ENCODE results near the gene FZR1. TPM values are rescaled to one million over a fixed set of nuclear protein-coding genes. Genes with fewer than 3 reads are reported as not detected.
A peak's percentile ranks its signal among the peaks of the same experiment; 100 is the strongest.

Gene FZR1
- total RNA-seq, 1 experiment from 2014 or later = 59.1 TPM

DNA sequence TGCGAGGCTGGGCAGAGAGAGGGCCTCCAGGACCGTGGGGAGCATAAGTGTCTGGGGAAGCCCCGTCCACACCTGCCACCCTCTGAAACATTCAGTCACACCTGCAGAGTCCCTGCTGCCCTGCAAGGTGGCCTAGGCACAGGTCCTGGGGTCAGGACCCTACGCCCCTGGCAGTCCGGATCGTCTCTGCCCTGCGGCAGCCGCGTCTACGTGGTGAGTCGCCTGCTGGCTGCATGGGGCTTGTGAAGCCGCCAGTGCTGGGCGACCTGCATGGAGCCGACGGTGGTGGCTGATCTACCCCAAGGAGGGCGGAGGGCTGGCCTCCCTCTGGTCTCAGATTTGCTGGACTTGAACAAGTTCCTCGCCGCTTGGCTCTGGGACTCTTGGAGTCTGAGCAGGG lies 13.0 kb downstream of the FZR1 start:
- TF ChIP-seq, protein P1, sequence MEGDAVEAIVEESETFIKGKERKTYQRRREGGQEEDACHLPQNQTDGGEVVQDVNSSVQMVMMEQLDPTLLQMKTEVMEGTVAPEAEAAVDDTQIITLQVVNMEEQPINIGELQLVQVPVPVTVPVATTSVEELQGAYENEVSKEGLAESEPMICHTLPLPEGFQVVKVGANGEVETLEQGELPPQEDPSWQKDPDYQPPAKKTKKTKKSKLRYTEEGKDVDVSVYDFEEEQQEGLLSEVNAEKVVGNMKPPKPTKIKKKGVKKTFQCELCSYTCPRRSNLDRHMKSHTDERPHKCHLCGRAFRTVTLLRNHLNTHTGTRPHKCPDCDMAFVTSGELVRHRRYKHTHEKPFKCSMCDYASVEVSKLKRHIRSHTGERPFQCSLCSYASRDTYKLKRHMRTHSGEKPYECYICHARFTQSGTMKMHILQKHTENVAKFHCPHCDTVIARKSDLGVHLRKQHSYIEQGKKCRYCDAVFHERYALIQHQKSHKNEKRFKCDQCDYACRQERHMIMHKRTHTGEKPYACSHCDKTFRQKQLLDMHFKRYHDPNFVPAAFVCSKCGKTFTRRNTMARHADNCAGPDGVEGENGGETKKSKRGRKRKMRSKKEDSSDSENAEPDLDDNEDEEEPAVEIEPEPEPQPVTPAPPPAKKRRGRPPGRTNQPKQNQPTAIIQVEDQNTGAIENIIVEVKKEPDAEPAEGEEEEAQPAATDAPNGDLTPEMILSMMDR (IDR thresholded peaks at IDR 0.05; ENCODE audit: insufficient read depth in 1 of 2, low read depth in 1 of 2, low read length in 1 of 2, severe bottlenecking in 1 of 2, unreplicated experiment in 1 of 2) = no peak

DNA sequence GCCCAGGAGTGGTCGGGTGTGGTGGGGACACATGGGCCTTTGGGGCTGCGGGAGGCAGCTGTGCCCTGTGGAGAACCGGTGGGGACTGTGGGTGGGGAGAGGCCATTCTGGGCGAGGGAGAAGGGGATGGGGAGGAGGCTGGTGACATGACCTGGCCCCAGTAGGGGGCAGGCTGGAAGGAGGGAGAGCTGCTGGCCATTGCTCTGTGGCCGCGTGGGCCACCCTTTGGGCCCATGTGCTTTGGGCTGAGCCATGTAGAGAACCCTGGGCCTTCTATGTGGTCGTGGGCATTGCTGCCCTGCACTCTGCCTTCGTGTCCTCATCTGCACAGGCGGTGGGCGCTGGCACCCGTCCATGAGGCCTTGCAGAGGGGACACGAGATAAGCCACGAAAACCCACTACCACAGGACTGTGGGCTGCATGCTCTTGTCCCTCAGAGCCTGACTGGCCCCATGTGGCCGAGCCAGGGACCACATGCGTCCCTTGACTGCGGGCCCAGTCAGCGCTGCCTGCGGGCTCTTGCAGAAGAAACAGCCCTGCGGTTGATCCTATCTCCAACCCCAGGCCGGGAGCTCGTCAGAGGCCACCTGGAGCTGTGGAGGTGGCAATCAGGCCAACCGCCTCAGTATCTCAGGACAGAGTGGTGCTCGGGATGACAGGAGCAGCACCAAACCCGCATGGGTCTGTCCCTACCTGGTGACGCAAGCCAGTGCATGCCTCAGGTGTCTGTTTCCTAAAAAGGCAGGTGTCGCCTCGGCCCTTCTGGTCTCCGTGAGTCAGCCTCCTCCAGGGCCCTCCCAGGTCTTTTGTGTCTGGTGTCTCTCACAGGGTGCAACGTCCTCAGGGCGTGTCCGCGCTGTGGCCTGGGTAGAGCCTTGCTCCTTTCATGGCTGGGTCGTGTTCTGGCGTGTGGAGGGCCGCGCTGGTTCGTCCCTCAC lies 14.3 kb downstream of the FZR1 start:
- H3K4me1 ChIP-seq = no peaks in the 10 kb centered on the region
- H3K9me3 ChIP-seq = no peaks in the 10 kb centered on the region
- H3K27me3 ChIP-seq (replicated peaks; ENCODE audit: control insufficient read depth, insufficient read depth, low read length) = no peaks in the 10 kb centered on the region
- Mint-ChIP-seq H3K36me3 (ENCODE audit: insufficient read depth, unreplicated experiment) (peaks cover 40% of the 10 kb centered on the region), H3K9me3 (ENCODE audit: unreplicated experiment) (no peaks in the 10 kb centered on the region), H3K4me1 (ENCODE audit: low read depth, unreplicated experiment) (peaks cover 6% of the 10 kb centered on the region), H3K4me3 (ENCODE audit: unreplicated experiment) (no peak overlapping the region), H3K27ac (ENCODE audit: unreplicated experiment) (peak overlapping the region; percentile 61), H3K27me3 (ENCODE audit: insufficient read depth, unreplicated experiment) (no peaks in the 10 kb centered on the region)
- TF ChIP-seq, protein P1 (IDR thresholded peaks at IDR 0.05; ENCODE audit: insufficient read depth in 1 of 2, low read depth in 1 of 2, low read length in 1 of 2, severe bottlenecking in 1 of 2, unreplicated experiment in 1 of 2) = peak in 1 of 2 experiments; percentile 24
- no peak overlapping the region for H3K4me3 ChIP-seq (ENCODE audit: low read depth, low read length)
- ChIA-PET CTCF (no interaction called here), POLR2A (no interaction called here)
- no TSS peak for BruUV-seq (replicated peaks)
- intact Hi-C loops (cut with micrococcal nuclease; ENCODE audit: unreplicated experiment) = no loop called here
- peak in 1 of 2 experiments; percentile 56 for DNase-seq
- no peaks in the 10 kb centered on the region for H3K36me3 ChIP-seq (ENCODE audit: control insufficient read depth, insufficient read depth, low read length)

More for the DNA sequence above, 13.0 kb downstream of the FZR1 start:
- H3K4me1 ChIP-seq = no peaks in the 10 kb centered on the region
- POLR2A ChIA-PET = no interaction called here
- DNase-seq = no peak
- intact Hi-C loops (cut with micrococcal nuclease; ENCODE audit: unreplicated experiment) = no loop called here
- Mint-ChIP-seq H3K27ac (ENCODE audit: unreplicated experiment) (no peak overlapping the region), H3K36me3 (ENCODE audit: insufficient read depth, unreplicated experiment) (peaks cover 44% of the 10 kb centered on the region), H3K9me3 (ENCODE audit: unreplicated experiment) (no peaks in the 10 kb centered on the region), H3K4me1 (ENCODE audit: low read depth, unreplicated experiment) (peaks cover 6% of the 10 kb centered on the region), H3K4me3 (ENCODE audit: unreplicated experiment) (no peak overlapping the region), H3K27me3 (ENCODE audit: insufficient read depth, unreplicated experiment) (no peaks in the 10 kb centered on the region)
- BruUV-seq (replicated peaks) = no TSS peak
- CTCF ChIA-PET = no interaction called here
- H3K36me3 ChIP-seq (ENCODE audit: control insufficient read depth, insufficient read depth, low read length) = no peaks in the 10 kb centered on the region
- no peaks in the 10 kb centered on the region for H3K9me3 ChIP-seq
- no peaks in the 10 kb centered on the region for H3K27me3 ChIP-seq (replicated peaks; ENCODE audit: control insufficient read depth, insufficient read depth, low read length)
- no peak overlapping the region for H3K4me3 ChIP-seq (ENCODE audit: low read depth, low read length)

DNA sequence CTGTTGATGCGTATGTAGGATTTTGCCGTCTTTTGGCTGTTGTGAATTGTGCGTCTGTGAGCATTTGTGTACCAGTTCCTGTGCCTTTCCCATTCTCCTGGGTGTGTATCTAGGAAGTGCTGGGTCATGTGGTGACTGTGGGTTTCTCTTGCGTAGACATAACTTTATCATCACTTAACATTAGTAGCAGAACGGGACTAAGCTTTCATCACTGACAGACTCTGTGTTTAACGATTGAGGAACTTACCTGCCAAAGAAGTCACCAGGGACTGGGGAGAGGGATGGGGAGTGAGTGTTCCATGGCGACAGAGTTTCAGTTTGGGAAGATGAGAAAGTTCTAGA lies 15.0 kb downstream of the FZR1 start:
- DNase-seq = no peak
- TF ChIP-seq, protein P1 (IDR thresholded peaks at IDR 0.05; ENCODE audit: insufficient read depth in 1 of 2, low read depth in 1 of 2, low read length in 1 of 2, severe bottlenecking in 1 of 2, unreplicated experiment in 1 of 2) = no peak
- H3K4me3 ChIP-seq (ENCODE audit: low read depth, low read length) = no peak overlapping the region
- ChIA-PET POLR2A (no interaction called here), CTCF (no interaction called here)
- H3K27ac Mint-ChIP-seq (ENCODE audit: unreplicated experiment) = peak overlapping the region; percentile 61
- H3K9me3 Mint-ChIP-seq (ENCODE audit: unreplicated experiment) = no peaks in the 10 kb centered on the region
- no peaks in the 10 kb centered on the region for H3K4me1 ChIP-seq
- no peaks in the 10 kb centered on the region for H3K27me3 Mint-ChIP-seq (ENCODE audit: insufficient read depth, unreplicated experiment)
- H3K36me3 Mint-ChIP-seq (ENCODE audit: insufficient read depth, unreplicated experiment) = peaks cover 37% of the 10 kb centered on the region
- intact Hi-C loops (cut with micrococcal nuclease; ENCODE audit: unreplicated experiment) = no loop called here
- no TSS peak for BruUV-seq (replicated peaks)
- no peaks in the 10 kb centered on the region for H3K36me3 ChIP-seq (ENCODE audit: control insufficient read depth, insufficient read depth, low read length)
- no peaks in the 10 kb centered on the region for H3K27me3 ChIP-seq (replicated peaks; ENCODE audit: control insufficient read depth, insufficient read depth, low read length)
- H3K4me1 Mint-ChIP-seq (ENCODE audit: low read depth, unreplicated experiment) = peaks cover 6% of the 10 kb centered on the region
- no peaks in the 10 kb centered on the region for H3K9me3 ChIP-seq
- no peak overlapping the region for H3K4me3 Mint-ChIP-seq (ENCODE audit: unreplicated experiment)

Data from Caco-2 (cell line).